HG02763 (cell line): ENCODE measurements around the gene SLC1A1.
"Not testable (repeated sequence)": the region's sequence is repeated elsewhere in the genome, so short reads cannot be mapped to it uniquely, and the experiment has no call there.

Experiments used
- ATAC-seq: cut with Tn5 transposase; IDR thresholded peaks from one replicate; pipeline ENCODE4 v1.9.1; 2021; ENCODE audit warnings: mild to moderate bottlenecking, moderate library complexity; ENCODE audit not compliant: unreplicated experiment

The SLC1A1 gene

GRCh38 chr9:4574657-4575243 lies 84.5 kb downstream of the SLC1A1 start:
- ATAC-seq, result peak; percentile 62

- no peak for ATAC-seq
These were observed 85.7 kb downstream of the SLC1A1 start for GRCh38 chr9:4575997-4576396.

- ATAC-seq, result no peak
These were observed 86.2 kb downstream of the SLC1A1 start for GRCh38 chr9:4576448-4576847.

- ATAC-seq, result no peak
These were observed 88.7 kb downstream of the SLC1A1 start for GRCh38 chr9:4579001-4579400.

GRCh38 chr9:4581035-4581760 lies 90.9 kb downstream of the SLC1A1 start:
- ATAC-seq, result no peak

GRCh38 chr9:4581861-4582565 lies 91.7 kb downstream of the SLC1A1 start:
- ATAC-seq, result no peak

- no peak for ATAC-seq
These were observed 92.7 kb downstream of the SLC1A1 start for GRCh38 chr9:4583001-4583400.

- no peak for ATAC-seq
These were observed 94.4 kb downstream of the SLC1A1 start for GRCh38 chr9:4584636-4585035.

GRCh38 chr9:4585135-4585534 lies 94.9 kb downstream of the SLC1A1 start:
- no peak for ATAC-seq

- no peak for ATAC-seq
These were observed 98.5 kb downstream of the SLC1A1 start for GRCh38 chr9:4588721-4589120.

- ATAC-seq, result no peak
These were observed 100.3 kb downstream of the SLC1A1 start for GRCh38 chr9:4590430-4591122.

- no peak for ATAC-seq
These were observed 100.8 kb downstream of the SLC1A1 start for GRCh38 chr9:4591123-4591500.

- no peak for ATAC-seq
These were observed 102.0 kb downstream of the SLC1A1 start for GRCh38 chr9:4592295-4592694.

- ATAC-seq, result no peak
These were observed 102.6 kb downstream of the SLC1A1 start for GRCh38 chr9:4592886-4593285.

GRCh38 chr9:4594545-4594944 lies 104.3 kb downstream of the SLC1A1 start:
- ATAC-seq, result no peak

- no peak for ATAC-seq
These were observed 104.7 kb downstream of the SLC1A1 start for GRCh38 chr9:4594994-4595393.

GRCh38 chr9:4596165-4596922 lies 106.1 kb downstream of the SLC1A1 start:
- no peak for ATAC-seq

GRCh38 chr9:4600368-4600767 lies 110.1 kb downstream of the SLC1A1 start:
- ATAC-seq, result no peak

- ATAC-seq, result no peak
These were observed 113.6 kb downstream of the SLC1A1 start for GRCh38 chr9:4603830-4604229.

- no peak for ATAC-seq
These were observed 114.4 kb downstream of the SLC1A1 start for GRCh38 chr9:4604678-4605095.

GRCh38 chr9:4606033-4606432 lies 115.8 kb downstream of the SLC1A1 start:
- not testable (repeated sequence) for ATAC-seq
